ENCODE results near the gene PDSS1. TPM values are rescaled to one million over a fixed set of nuclear protein-coding genes. Genes with fewer than 3 reads are reported as not detected.
A peak's percentile ranks its signal among the peaks of the same experiment; 100 is the strongest.
"Not testable (repeated sequence)": the region's sequence is repeated elsewhere in the genome, so short reads cannot be mapped to it uniquely, and the experiment has no call there.

Gene PDSS1
- total RNA-seq, 1 donor from 2014 or later, result 8.0 TPM

GRCh38 chr10:26682931-26683330 lies 14.6 kb upstream of the PDSS1 start:
- H3K27me3 Mint-ChIP-seq (ENCODE audit: unreplicated experiment), result no peaks in the 10 kb centered on the region
- no peak for DNase-seq (ENCODE audit: low spot score)
- H3K27ac Mint-ChIP-seq (ENCODE audit: unreplicated experiment), result no peak overlapping the region
- no peak for TF ChIP-seq CTCF (IDR thresholded peaks at IDR 0.05; ENCODE audit: unreplicated experiment)
- H3K36me3 Mint-ChIP-seq (ENCODE audit: low read depth, unreplicated experiment), result no peaks in the 10 kb centered on the region
- H3K4me3 Mint-ChIP-seq (ENCODE audit: unreplicated experiment), result no peak overlapping the region
- no peaks in the 10 kb centered on the region for H3K9me3 Mint-ChIP-seq (ENCODE audit: unreplicated experiment)
- H3K4me1 Mint-ChIP-seq (ENCODE audit: unreplicated experiment), result no peaks in the 10 kb centered on the region

- H3K4me1 Mint-ChIP-seq (ENCODE audit: unreplicated experiment); H3K36me3 Mint-ChIP-seq (ENCODE audit: low read depth, unreplicated experiment); H3K9me3 Mint-ChIP-seq (ENCODE audit: unreplicated experiment); H3K27me3 Mint-ChIP-seq (ENCODE audit: unreplicated experiment); H3K4me3 Mint-ChIP-seq (ENCODE audit: unreplicated experiment); H3K27ac Mint-ChIP-seq (ENCODE audit: unreplicated experiment): not testable (repeated sequence)
- peak; percentile 66 for TF ChIP-seq CTCF (IDR thresholded peaks at IDR 0.05; ENCODE audit: unreplicated experiment)
- DNase-seq (ENCODE audit: low spot score), result peak; percentile 15
Observed at GRCh38 chr10:26684667-26685264, 12.7 kb upstream of the PDSS1 start.

GRCh38 chr10:26685441-26685840 lies 12.1 kb upstream of the PDSS1 start:
- H3K4me1 Mint-ChIP-seq (ENCODE audit: unreplicated experiment), result no peaks in the 10 kb centered on the region
- H3K27me3 Mint-ChIP-seq (ENCODE audit: unreplicated experiment), result no peaks in the 10 kb centered on the region
- DNase-seq (ENCODE audit: low spot score), result no peak
- H3K9me3 Mint-ChIP-seq (ENCODE audit: unreplicated experiment), result no peaks in the 10 kb centered on the region
- no peak overlapping the region for H3K27ac Mint-ChIP-seq (ENCODE audit: unreplicated experiment)
- no peak overlapping the region for H3K4me3 Mint-ChIP-seq (ENCODE audit: unreplicated experiment)
- H3K36me3 Mint-ChIP-seq (ENCODE audit: low read depth, unreplicated experiment), result no peaks in the 10 kb centered on the region
- TF ChIP-seq CTCF (IDR thresholded peaks at IDR 0.05; ENCODE audit: unreplicated experiment), result no peak

GRCh38 chr10:26689399-26689798 lies 8.1 kb upstream of the PDSS1 start:
- no peaks in the 10 kb centered on the region for H3K9me3 Mint-ChIP-seq (ENCODE audit: unreplicated experiment)
- H3K27ac Mint-ChIP-seq (ENCODE audit: unreplicated experiment), result no peak overlapping the region
- no peak for DNase-seq (ENCODE audit: low spot score)
- peaks cover 2% of the 10 kb centered on the region for H3K27me3 Mint-ChIP-seq (ENCODE audit: unreplicated experiment)
- no peak for TF ChIP-seq CTCF (IDR thresholded peaks at IDR 0.05; ENCODE audit: unreplicated experiment)
- no peaks in the 10 kb centered on the region for H3K4me1 Mint-ChIP-seq (ENCODE audit: unreplicated experiment)
- no peaks in the 10 kb centered on the region for H3K36me3 Mint-ChIP-seq (ENCODE audit: low read depth, unreplicated experiment)
- no peak overlapping the region for H3K4me3 Mint-ChIP-seq (ENCODE audit: unreplicated experiment)

GRCh38 chr10:26690731-26691475 lies 6.6 kb upstream of the PDSS1 start:
- DNase-seq (ENCODE audit: low spot score), result no peak
- no peaks in the 10 kb centered on the region for H3K9me3 Mint-ChIP-seq (ENCODE audit: unreplicated experiment)
- no peak for TF ChIP-seq CTCF (IDR thresholded peaks at IDR 0.05; ENCODE audit: unreplicated experiment)
- H3K27me3 Mint-ChIP-seq (ENCODE audit: unreplicated experiment), result peaks cover 2% of the 10 kb centered on the region
- no peaks in the 10 kb centered on the region for H3K36me3 Mint-ChIP-seq (ENCODE audit: low read depth, unreplicated experiment)
- no peak overlapping the region for H3K4me3 Mint-ChIP-seq (ENCODE audit: unreplicated experiment)
- no peak overlapping the region for H3K27ac Mint-ChIP-seq (ENCODE audit: unreplicated experiment)
- no peaks in the 10 kb centered on the region for H3K4me1 Mint-ChIP-seq (ENCODE audit: unreplicated experiment)

GRCh38 chr10:26694536-26694935 lies 3.0 kb upstream of the PDSS1 start:
- peaks cover 18% of the 10 kb centered on the region for H3K4me1 Mint-ChIP-seq (ENCODE audit: unreplicated experiment)
- not testable (repeated sequence) for H3K9me3 Mint-ChIP-seq (ENCODE audit: unreplicated experiment); DNase-seq (ENCODE audit: low spot score); H3K4me3 Mint-ChIP-seq (ENCODE audit: unreplicated experiment); H3K27ac Mint-ChIP-seq (ENCODE audit: unreplicated experiment); H3K36me3 Mint-ChIP-seq (ENCODE audit: low read depth, unreplicated experiment)
- H3K27me3 Mint-ChIP-seq (ENCODE audit: unreplicated experiment), result peaks cover 13% of the 10 kb centered on the region

Data from endothelial cell (in vitro differentiated cells).